Neural progenitor cell (in vitro differentiated cells): Measurements from ENCODE around the gene UCP1.

Experiments
- EZH2phosphoT487 ChIP-seq: fragments of 200-600 bp; sonication (generic); IDR thresholded peaks from 2 replicates; pipeline ENCODE4 v1.6.1; 2017; ENCODE audit warnings: antibody characterized with exemption
- TF ChIP-seq, protein P1 (sequence below): fragments of 200-600 bp; sonication (generic); IDR thresholded peaks from 2 replicates; pipeline ENCODE4 v1.5.1; 2017; ENCODE audit warnings: antibody characterized with exemption, mild to moderate bottlenecking

DNA sequence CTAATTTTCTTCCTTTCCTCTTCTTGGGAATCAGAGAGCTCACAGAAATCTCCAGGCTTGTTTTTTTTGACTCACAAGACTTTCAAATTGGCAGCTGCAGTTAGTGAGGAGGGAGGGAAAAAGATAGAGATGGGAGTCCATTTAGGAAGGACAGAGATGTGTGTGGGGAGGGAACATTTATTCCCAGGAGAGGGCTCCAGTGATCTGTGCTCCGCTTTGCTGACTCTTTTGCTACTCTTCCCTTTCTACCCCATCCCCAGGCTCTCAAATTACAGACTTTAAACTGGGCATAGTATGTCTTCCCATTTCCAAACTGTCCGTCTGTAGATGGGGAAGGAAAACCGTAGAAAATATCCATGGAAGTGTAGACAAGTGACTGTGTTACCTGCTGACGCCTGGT lies 39.1 kb upstream of the UCP1 start:
- TF ChIP-seq, protein P1, sequence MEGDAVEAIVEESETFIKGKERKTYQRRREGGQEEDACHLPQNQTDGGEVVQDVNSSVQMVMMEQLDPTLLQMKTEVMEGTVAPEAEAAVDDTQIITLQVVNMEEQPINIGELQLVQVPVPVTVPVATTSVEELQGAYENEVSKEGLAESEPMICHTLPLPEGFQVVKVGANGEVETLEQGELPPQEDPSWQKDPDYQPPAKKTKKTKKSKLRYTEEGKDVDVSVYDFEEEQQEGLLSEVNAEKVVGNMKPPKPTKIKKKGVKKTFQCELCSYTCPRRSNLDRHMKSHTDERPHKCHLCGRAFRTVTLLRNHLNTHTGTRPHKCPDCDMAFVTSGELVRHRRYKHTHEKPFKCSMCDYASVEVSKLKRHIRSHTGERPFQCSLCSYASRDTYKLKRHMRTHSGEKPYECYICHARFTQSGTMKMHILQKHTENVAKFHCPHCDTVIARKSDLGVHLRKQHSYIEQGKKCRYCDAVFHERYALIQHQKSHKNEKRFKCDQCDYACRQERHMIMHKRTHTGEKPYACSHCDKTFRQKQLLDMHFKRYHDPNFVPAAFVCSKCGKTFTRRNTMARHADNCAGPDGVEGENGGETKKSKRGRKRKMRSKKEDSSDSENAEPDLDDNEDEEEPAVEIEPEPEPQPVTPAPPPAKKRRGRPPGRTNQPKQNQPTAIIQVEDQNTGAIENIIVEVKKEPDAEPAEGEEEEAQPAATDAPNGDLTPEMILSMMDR, result peak; percentile 12
- no peak for TF ChIP-seq EZH2phosphoT487
